ENCODE data around the gene CDKAL1.

- TF ChIP-seq CTCF (IDR thresholded peaks at IDR 0.05): no peak
- no peak for TF ChIP-seq POLR2A (IDR thresholded peaks at IDR 0.05; ENCODE audit: low read depth)
- TF ChIP-seq EP300 (IDR thresholded peaks at IDR 0.05): no peak
Observed at GRCh38 chr6:20664250-20664649, 130.0 kb downstream of the CDKAL1 start.

All from esophagus muscularis mucosa (tissue), 4 donors.